DOHH2 (cell line): ENCODE data around the gene ATG10.

Experiments
- H3F3A ChIP-seq: fragments of 200-600 bp; sonication (generic), shearing (Covaris generic); 2 replicates; pipeline ENCODE4 v1.6.0; 2016; ENCODE audit warnings: antibody characterized with exemption, mild to moderate bottlenecking; ENCODE audit not compliant: control insufficient read depth, insufficient read depth
- H3K27ac ChIP-seq: fragments of 200-600 bp; sonication (generic); 2 replicates; pipeline ENCODE4 v1.5.1; 2014; ENCODE audit warnings: low read depth, mild to moderate bottlenecking, low read length, moderate library complexity
- H3K27me3 ChIP-seq: fragments of 200-600 bp; sonication (generic); 2 replicates; pipeline ENCODE4 v1.6.1; 2014; ENCODE audit warnings: mild to moderate bottlenecking, low read length, mixed read lengths; ENCODE audit not compliant: control insufficient read depth
- H3K36me3 ChIP-seq: fragments of 200-600 bp; sonication (generic); 2 replicates; pipeline ENCODE4 v1.6.1; 2014; ENCODE audit warnings: mild to moderate bottlenecking, low read length, moderate library complexity, mixed read lengths; ENCODE audit not compliant: control insufficient read depth
- H3K4me1 ChIP-seq: fragments of 200-600 bp; sonication (generic); 2 replicates; pipeline ENCODE4 v1.6.1; 2014; ENCODE audit warnings: mild to moderate bottlenecking, low read length, mixed read lengths; ENCODE audit not compliant: control insufficient read depth
- H3K4me2 ChIP-seq: fragments of 200-600 bp; sonication (generic); 2 replicates; pipeline ENCODE4 v1.6.0; 2014; ENCODE audit warnings: mild to moderate bottlenecking, low read length, moderate library complexity
- H3K4me3 ChIP-seq: fragments of 200-600 bp; sonication (generic); 2 replicates; pipeline ENCODE4 v1.5.1; 2014; ENCODE audit warnings: mild to moderate bottlenecking, low read length, mixed read lengths
- H3K79me2 ChIP-seq: fragments of 200-600 bp; sonication (generic); 2 replicates; pipeline ENCODE4 v1.6.1; 2014; ENCODE audit warnings: mild to moderate bottlenecking, low read length, mixed read lengths; ENCODE audit not compliant: control insufficient read depth
- H3K9me2 ChIP-seq: fragments of 200-600 bp; sonication (generic); replicated peaks from 2 replicates; pipeline ENCODE4 v1.6.1; 2014; ENCODE audit warnings: mild to moderate bottlenecking, low read length, mixed read lengths; ENCODE audit not compliant: control insufficient read depth
- H3K9me3 ChIP-seq: fragments of 200-600 bp; sonication (generic); 2 replicates; pipeline ENCODE4 v1.6.1; 2014; ENCODE audit warnings: antibody characterized with exemption, low read length, mixed read lengths; ENCODE audit not compliant: control insufficient read depth, insufficient read depth
- H4K20me1 ChIP-seq: fragments of 200-600 bp; sonication (generic); 2 replicates; pipeline ENCODE4 v1.6.0; 2014; ENCODE audit warnings: low read depth, mild to moderate bottlenecking, antibody characterized with exemption, low read length, moderate library complexity; ENCODE audit not compliant: control insufficient read depth, insufficient read depth
- EZH2phosphoT487 ChIP-seq: fragments of 200-600 bp; sonication (generic); IDR thresholded peaks from 2 replicates; pipeline ENCODE4 v1.6.1; 2017; ENCODE audit warnings: borderline replicate concordance, mild to moderate bottlenecking, antibody characterized with exemption, low read length, moderate library complexity, mixed read lengths
- TF ChIP-seq, protein P1 (sequence below): fragments of 200-600 bp; sonication (generic); IDR thresholded peaks from one replicate; pipeline ENCODE4 v1.5.1; 2014; ENCODE audit warnings: antibody characterized with exemption, mild to moderate bottlenecking, low read depth, low read length; ENCODE audit not compliant: poor library complexity, severe bottlenecking

ATG10 gene

DNA sequence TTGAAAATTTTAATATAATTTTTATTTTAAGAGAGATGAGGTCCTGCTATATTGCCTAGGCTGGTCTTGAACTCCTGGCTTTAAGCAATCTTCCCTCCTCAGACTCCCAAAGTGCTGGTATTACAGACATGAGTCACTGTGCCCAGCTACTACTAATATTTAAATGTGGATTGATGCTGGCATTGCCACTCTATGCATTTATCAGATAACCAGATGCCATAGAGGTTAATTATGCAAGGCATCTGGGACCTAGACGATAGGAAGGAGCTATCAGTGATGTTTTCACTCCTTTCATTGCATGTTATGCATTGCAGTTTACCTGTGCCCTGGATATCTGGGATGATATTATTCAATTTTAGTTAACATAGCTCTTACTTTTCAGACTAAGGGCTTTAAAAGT, 179.4 kb downstream of the ATG10 start:
- Histone ChIP-seq H3K4me1 (no peaks in the 10 kb centered on the region), H3K36me3 (no peaks in the 10 kb centered on the region), H3K4me3 (no peak overlapping the region), H3K9me3 (no peaks in the 10 kb centered on the region), H3K79me2 (no peaks in the 10 kb centered on the region), H3F3A (no peaks in the 10 kb centered on the region), H3K4me2 (no peak overlapping the region), H3K27me3 (no peaks in the 10 kb centered on the region), H4K20me1 (no peaks in the 10 kb centered on the region), H3K27ac (no peak overlapping the region), H3K9me2 (no peaks in the 10 kb centered on the region)
- TF ChIP-seq, protein P1, sequence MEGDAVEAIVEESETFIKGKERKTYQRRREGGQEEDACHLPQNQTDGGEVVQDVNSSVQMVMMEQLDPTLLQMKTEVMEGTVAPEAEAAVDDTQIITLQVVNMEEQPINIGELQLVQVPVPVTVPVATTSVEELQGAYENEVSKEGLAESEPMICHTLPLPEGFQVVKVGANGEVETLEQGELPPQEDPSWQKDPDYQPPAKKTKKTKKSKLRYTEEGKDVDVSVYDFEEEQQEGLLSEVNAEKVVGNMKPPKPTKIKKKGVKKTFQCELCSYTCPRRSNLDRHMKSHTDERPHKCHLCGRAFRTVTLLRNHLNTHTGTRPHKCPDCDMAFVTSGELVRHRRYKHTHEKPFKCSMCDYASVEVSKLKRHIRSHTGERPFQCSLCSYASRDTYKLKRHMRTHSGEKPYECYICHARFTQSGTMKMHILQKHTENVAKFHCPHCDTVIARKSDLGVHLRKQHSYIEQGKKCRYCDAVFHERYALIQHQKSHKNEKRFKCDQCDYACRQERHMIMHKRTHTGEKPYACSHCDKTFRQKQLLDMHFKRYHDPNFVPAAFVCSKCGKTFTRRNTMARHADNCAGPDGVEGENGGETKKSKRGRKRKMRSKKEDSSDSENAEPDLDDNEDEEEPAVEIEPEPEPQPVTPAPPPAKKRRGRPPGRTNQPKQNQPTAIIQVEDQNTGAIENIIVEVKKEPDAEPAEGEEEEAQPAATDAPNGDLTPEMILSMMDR, result no peak
- no peak for TF ChIP-seq EZH2phosphoT487

DNA sequence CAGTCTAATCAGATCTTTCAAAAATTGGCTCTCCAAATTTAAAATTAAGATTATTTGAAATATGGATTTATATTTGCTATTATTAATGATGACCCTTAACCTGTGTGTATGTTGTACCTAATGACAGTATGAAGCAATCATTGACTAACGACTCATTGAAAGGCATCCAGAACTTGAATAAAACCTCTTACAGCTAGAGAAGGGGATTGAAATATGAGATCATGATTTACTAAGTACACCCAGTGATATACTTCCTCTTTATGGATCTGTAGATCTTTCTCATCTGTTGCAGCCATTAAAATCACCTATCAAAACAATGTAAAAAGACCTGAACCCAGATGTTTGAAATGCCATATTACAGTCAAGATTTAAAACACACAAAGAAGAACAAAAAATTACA, 179.8 kb downstream of the ATG10 start:
- H3K9me2 ChIP-seq, result no peaks in the 10 kb centered on the region
- H3K27me3 ChIP-seq, result no peaks in the 10 kb centered on the region
- no peaks in the 10 kb centered on the region for H3K36me3 ChIP-seq
- TF ChIP-seq, protein P1, result no peak
- TF ChIP-seq EZH2phosphoT487, result no peak
- H3K4me2 ChIP-seq, result no peak overlapping the region
- H3K9me3 ChIP-seq, result no peaks in the 10 kb centered on the region
- no peaks in the 10 kb centered on the region for H3K79me2 ChIP-seq
- H3K4me1 ChIP-seq, result no peaks in the 10 kb centered on the region
- no peaks in the 10 kb centered on the region for H3F3A ChIP-seq
- H3K4me3 ChIP-seq, result no peak overlapping the region
- H3K27ac ChIP-seq, result no peak overlapping the region
- no peaks in the 10 kb centered on the region for H4K20me1 ChIP-seq

DNA sequence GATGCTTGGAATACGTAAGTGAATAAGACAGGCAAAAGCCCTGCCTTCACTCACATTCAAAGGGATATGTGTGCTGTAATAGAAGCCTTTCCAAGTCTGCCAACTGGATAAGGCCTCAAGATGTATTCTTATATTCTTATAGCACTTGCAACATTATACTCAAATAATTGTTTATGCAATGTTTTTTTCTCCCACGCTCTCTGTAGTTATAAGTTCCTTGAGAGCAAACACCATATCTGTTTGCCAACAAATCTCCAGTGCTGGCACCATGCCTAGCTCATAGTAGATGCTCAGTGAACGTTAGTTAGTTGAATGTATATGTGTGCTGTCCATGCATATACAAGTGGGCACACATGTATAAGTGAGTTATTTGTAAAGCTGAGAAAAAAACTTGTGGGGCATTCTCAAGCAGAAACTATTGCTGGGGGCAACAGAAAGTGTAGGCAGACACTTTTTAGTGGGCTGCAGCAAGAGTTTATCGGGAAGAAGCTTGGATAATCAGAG, 181.2 kb downstream of the ATG10 start:
- Histone ChIP-seq H3K9me2 (no peaks in the 10 kb centered on the region), H4K20me1 (no peaks in the 10 kb centered on the region), H3K4me3 (no peak overlapping the region), H3K27ac (no peak overlapping the region), H3K27me3 (no peaks in the 10 kb centered on the region), H3K36me3 (no peaks in the 10 kb centered on the region), H3K79me2 (no peaks in the 10 kb centered on the region), H3K4me2 (no peak overlapping the region), H3F3A (no peaks in the 10 kb centered on the region), H3K9me3 (no peaks in the 10 kb centered on the region), H3K4me1 (no peaks in the 10 kb centered on the region)
- TF ChIP-seq EZH2phosphoT487, result no peak
- TF ChIP-seq, protein P1, result no peak

DNA sequence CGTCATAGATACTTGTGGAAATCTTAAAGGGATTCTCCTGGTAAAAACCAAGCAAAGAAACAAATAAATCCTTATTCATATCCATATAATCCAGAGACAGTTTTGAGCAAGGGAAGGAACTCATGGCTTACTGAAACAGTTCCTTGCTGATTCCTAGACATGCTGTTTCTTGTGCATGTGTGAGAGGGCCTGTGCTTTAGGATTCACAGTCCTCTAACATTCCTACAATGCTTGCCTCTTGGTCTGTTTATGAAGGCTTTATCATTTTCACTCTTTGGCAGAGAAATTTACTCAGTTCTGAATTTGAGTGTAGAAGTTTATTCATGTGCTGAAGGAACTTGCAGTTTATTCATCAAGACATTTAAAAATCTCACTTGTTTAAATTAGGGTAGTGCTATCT, 183.0 kb downstream of the ATG10 start:
- Histone ChIP-seq H3F3A (no peaks in the 10 kb centered on the region), H3K36me3 (no peaks in the 10 kb centered on the region), H3K9me3 (no peaks in the 10 kb centered on the region), H3K79me2 (no peaks in the 10 kb centered on the region), H3K4me2 (no peak overlapping the region), H4K20me1 (no peaks in the 10 kb centered on the region), H3K9me2 (no peaks in the 10 kb centered on the region), H3K4me3 (no peak overlapping the region), H3K27ac (no peak overlapping the region), H3K27me3 (no peaks in the 10 kb centered on the region), H3K4me1 (no peaks in the 10 kb centered on the region)
- TF ChIP-seq EZH2phosphoT487, result no peak
- TF ChIP-seq, protein P1, result no peak
